GM18511 (cell line): ENCODE data around the gene CNTN2.

Experiments used
- ATAC-seq: cut with Tn5 transposase; IDR thresholded peaks from one replicate; pipeline ENCODE4 v1.9.1; 2021; ENCODE audit warnings: mild to moderate bottlenecking, moderate library complexity; ENCODE audit not compliant: unreplicated experiment

Gene CNTN2, protein sequence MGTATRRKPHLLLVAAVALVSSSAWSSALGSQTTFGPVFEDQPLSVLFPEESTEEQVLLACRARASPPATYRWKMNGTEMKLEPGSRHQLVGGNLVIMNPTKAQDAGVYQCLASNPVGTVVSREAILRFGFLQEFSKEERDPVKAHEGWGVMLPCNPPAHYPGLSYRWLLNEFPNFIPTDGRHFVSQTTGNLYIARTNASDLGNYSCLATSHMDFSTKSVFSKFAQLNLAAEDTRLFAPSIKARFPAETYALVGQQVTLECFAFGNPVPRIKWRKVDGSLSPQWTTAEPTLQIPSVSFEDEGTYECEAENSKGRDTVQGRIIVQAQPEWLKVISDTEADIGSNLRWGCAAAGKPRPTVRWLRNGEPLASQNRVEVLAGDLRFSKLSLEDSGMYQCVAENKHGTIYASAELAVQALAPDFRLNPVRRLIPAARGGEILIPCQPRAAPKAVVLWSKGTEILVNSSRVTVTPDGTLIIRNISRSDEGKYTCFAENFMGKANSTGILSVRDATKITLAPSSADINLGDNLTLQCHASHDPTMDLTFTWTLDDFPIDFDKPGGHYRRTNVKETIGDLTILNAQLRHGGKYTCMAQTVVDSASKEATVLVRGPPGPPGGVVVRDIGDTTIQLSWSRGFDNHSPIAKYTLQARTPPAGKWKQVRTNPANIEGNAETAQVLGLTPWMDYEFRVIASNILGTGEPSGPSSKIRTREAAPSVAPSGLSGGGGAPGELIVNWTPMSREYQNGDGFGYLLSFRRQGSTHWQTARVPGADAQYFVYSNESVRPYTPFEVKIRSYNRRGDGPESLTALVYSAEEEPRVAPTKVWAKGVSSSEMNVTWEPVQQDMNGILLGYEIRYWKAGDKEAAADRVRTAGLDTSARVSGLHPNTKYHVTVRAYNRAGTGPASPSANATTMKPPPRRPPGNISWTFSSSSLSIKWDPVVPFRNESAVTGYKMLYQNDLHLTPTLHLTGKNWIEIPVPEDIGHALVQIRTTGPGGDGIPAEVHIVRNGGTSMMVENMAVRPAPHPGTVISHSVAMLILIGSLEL

GRCh38 chr1:205042911-205043806, at the start of gene CNTN2:
Gene CNTN2, plus strand, starts transcription at chr1:205043212. Its CDS starts 9,974 bp downstream, at chr1:205053186.
- no peak for ATAC-seq

GRCh38 chr1:204994086-204994862, 48.7 kb upstream of the CNTN2 start:
- ATAC-seq, result no peak

DNA sequence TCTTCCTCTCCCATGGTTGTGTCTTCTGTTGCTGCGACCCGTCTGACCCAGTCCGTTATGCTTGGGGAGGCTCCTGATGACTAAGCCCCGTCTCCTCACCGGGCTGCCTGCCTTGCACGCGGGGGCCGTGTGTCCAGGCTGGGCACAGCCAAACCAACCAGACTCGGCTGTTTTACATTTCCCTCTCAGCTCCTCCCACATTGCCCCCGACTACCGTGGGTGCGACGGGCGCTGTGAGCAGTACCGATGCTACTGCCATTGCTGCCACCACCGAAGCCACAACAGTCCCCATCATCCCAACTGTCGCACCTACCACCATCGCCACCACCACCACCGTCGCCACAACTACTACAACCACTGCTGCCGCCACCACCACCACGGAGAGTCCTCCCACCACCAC, 46.0 kb upstream of the CNTN2 start:
- no peak for ATAC-seq

DNA sequence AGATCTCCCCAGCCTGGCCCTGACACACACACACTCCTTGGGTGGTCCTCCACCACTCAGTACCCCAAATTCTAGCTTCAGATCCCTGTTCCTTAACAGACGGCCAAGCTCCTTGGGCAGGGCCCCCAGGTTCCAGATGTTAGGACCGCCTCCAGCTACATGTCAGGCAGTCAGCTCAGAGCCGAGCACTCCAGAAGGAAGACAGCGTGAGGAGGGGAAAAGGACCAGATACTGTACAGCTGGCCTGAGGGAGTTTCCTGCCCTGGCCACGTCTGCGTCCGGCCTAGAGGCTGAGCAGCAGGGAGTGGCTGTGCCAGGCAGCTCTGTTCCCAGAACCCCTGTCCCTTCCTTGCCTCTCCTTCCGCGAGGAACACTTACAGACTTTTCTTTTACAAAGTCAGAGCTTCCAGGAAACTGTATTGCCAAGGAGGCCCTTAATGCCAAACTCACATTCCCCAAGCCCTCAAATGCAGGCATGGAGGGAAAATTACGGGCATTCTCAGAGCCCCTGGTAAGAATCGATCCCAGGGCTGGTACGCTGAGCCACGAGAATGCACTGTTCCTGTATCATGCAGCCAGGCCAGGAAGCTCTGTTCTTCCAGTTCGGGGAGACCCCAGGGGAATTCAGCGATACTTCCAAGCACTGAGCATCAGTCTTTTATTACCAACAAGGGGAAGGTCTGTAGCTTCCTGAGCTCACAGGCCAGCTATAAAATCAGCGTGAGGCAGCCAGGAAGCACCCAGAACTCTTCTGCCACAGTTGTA, 45.2 kb upstream of the CNTN2 start:
- no peak for ATAC-seq

- ATAC-seq, result no peak
Observed at GRCh38 chr1:205001162-205001561, 41.9 kb upstream of the CNTN2 start.

DNA sequence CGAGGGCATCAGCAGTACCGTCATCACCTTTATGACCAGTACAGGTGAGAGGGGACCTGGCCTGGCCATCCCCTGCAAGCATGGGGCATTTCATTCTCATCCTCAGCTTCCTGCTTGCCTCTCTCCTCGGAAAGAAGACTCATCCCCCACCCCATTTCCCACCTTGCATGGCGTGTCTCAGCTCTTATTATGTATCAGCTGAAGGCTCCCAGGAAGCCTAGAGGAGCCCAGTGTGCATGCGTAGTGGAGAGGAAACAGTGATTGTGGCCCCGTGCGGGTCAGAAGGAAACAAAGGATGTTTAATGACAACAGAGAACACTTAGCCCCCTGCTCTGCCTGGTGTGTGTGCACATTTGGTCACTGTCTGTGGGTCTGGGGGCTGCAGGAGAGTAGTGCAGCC, 40.3 kb upstream of the CNTN2 start:
- no peak for ATAC-seq

DNA sequence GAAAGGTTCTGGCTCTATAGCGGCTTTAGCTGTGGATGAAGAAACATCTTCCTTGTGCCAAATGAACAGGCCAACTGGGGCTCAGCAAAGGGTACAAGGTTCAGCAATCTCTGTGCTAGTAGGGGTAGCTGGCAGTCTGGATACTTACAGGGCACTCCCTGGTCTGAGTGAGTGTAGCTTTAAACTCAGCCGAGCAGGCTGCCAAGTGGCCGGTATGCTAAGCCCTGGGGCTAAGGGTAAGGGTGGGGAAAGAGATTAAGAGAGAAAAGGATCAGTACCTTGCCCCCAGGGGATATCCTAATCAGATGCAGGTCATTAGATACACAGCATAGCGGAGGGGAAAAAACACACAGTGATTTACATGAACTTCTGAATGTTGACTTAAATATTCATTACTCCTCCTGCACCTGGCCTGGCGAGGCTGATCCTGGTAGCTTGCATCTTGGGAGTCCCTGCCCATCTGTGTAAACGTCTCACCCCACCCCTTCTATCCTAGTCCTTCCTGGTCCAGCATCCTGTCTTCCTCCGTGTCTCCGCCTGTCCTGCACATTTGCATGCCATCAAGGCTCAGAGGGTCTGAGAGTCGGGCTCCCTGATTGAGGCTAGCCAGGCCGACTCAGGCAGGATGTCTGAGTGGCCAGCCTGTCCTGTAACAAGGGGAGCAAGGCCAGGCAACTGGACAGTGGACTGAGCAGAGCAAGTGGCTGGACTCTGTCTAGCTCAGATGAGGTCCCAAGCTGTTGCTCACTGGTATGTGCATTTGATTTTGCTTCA, 39.5 kb upstream of the CNTN2 start:
- ATAC-seq, result no peak

GRCh38 chr1:205004351-205004750, 38.7 kb upstream of the CNTN2 start:
- ATAC-seq, result no peak

- ATAC-seq, result no peak
Observed at GRCh38 chr1:205008896-205009295, 34.1 kb upstream of the CNTN2 start.

DNA sequence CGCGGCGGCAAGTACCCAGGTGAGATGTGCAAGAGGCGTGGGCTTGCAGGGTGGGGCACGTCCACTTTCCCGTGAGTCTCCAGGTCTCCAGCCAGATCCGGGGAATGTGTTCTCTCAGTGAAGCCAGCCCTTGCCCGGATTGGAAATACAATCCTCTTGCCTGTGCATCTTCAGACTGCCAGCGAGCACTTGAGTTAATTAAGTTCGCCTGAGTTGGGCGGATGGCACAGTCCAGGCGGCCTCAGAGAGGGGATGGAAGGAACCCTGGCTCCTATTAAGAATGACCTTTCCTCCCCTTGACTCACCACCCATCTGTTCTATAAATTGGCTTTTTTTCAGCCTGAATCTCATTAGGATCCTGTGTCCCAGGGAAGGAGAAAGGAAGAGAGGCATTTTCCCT, 33.3 kb upstream of the CNTN2 start:
- no peak for ATAC-seq

- ATAC-seq, result no peak
Observed at GRCh38 chr1:205012391-205013140, 30.4 kb upstream of the CNTN2 start.

DNA sequence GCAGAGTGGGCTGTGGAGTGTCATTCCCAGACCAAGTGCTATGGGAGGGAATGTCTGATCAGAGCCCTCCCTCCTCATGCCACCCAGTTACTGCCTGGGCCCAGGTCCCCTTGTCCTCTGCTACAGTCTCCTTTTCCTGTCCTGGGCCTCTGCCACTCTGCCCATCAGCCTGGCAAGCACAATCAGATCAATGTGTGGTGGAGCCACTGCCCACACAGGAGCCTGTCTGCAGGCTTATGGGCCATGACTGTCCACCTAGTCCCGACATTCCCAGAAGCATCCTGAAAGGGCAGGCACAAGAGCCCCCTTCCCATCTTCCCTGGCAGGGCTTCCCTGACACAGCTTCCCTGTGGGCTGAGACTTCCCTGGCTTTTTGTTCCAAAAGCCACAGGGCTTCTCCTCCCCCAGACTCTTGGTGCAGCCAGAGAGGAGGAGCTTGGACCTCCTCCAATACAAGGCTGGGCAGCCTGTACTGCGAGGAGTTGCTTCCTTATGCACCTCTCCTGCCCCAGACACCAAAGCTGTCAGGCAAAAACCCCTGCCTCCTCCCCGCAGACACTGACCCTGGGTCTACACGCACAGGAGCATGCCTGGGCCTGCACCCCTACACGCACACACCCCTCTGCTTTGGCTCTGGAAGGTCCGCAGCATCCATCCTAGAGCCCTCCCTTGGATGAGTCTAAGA, 29.2 kb upstream of the CNTN2 start:
- ATAC-seq, result no peak

GRCh38 chr1:205014783-205015182, 28.2 kb upstream of the CNTN2 start:
- no peak for ATAC-seq

GRCh38 chr1:205015241-205015640, 27.8 kb upstream of the CNTN2 start:
- ATAC-seq, result no peak

DNA sequence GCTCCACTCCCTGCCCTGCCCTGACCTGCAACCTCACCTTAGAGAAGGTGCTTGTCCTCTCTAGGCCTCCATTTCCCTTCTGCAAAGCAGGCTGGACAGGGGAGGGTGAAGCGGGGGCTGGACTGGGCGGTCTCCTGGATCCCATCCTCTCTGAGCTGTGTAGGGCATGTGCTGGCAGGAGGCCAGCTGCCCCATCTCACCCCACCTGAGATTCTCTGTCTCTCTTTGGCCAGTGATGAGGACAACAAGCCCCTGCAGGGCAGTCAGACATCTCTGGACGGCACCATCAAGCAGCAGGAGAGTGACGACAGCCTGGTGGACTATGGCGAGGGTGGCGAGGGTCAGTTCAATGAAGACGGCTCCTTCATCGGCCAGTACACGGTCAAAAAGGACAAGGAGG, 26.9 kb upstream of the CNTN2 start:
- no peak for ATAC-seq

DNA sequence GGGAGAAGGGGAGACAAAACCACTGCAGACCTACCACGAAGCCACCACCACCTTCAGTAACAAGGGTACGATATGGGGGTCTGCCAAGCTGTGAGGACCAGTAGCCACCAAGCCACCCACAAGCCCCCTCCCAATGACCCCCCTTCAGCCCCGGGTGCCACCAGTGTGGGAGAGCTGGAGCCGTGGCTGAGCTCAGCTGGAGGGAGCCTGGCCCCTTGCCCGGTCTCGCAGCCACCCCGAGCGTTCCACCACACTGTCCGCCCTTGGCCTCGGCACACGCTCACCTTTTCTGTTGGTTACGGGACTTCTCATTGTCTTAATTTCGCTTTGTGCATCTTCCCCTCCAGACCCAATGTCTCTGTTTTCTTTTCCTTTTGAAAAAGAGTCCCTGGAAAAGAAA, 26.4 kb upstream of the CNTN2 start:
- no peak for ATAC-seq

- no peak for ATAC-seq
Observed at GRCh38 chr1:205017001-205017400, 26.0 kb upstream of the CNTN2 start.
